Dermis blood vessel endothelial cell (primary cell): Measurements from ENCODE around the gene MRPL27. TPM values are rescaled to one million over a fixed set of nuclear protein-coding genes. Genes with fewer than 3 reads are reported as not detected.

Experiments used
- DNase-seq: peaks from one replicate; pipeline ENCODE4 v3.0.0; 2010
- total RNA-seq: library from RNA; depleted of rRNA; stranded (reverse); fragments of >200 nt; gene quantifications from 2 replicates; pipeline ENCODE4 v1.2.3, GENCODE V29; 2014

The MRPL27 gene
- total RNA-seq, 1 donor from 2014 or later, result 70.3 TPM

DNA sequence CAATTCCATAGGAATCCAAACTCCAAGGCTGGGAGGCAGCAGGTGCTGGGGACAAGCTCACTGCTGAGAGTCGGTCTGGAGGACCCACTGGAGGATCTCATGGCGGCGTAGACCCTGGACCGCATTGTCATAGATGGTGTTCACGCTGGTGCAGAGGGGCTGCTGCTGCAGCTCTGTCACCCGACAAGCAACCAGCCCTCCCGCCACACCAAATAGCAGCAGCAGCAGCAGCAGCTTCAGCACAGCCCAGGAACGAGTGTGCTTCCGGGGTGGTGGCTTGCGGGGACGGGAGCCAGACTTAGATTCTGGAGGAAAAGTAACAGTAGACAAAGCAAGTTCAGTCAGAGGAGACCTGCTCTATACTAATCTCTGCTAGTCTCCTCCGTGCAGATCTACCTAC lies 9.9 kb upstream of the MRPL27 start:
- no peak for DNase-seq

DNA sequence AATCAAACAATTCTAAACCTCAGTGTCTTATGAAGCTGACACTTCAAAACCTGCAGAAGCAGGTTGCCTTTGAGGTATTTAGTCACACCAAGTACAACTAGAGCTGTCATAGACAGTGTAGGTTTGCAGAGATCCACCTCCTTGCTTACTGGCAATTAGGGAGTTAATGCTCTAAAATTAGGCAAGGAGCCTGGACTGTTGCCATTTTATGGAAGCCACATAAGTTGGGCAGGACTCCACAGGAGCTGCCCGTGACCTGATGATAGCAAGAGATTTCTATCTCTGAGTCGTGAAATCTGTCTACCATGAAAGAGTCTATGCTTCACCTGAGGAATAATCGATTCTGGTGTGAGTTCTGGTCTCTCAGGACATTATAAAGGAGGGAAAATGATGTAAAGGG lies 8.9 kb upstream of the MRPL27 start:
- DNase-seq, result no peak

DNA sequence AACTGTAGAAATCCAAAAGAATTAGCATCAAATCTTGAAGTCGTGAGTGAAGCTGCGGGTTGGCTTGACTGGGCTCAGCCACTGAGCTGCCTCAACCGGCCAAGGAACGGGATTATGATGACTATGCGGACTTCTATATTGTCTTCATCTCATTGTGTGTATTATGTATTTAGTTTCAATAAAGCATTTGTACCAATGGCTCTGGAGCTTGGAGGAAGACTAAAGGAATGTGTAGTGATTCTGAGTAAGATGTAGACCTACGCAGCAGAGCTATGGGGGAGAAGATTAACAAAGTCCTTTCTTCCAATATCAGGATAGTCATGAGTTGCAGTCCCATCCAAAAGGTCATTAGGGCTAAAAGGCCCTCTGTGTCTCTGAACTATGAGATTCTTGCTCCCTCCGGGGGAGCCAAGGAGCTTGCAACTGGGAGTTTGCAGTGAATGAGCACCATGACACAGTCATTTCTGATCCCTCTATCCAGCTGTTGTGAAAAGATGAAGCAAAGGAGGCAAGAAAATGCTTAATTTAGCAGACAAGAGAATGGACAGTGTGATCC lies 8.4 kb upstream of the MRPL27 start:
- DNase-seq, result no peak

DNA sequence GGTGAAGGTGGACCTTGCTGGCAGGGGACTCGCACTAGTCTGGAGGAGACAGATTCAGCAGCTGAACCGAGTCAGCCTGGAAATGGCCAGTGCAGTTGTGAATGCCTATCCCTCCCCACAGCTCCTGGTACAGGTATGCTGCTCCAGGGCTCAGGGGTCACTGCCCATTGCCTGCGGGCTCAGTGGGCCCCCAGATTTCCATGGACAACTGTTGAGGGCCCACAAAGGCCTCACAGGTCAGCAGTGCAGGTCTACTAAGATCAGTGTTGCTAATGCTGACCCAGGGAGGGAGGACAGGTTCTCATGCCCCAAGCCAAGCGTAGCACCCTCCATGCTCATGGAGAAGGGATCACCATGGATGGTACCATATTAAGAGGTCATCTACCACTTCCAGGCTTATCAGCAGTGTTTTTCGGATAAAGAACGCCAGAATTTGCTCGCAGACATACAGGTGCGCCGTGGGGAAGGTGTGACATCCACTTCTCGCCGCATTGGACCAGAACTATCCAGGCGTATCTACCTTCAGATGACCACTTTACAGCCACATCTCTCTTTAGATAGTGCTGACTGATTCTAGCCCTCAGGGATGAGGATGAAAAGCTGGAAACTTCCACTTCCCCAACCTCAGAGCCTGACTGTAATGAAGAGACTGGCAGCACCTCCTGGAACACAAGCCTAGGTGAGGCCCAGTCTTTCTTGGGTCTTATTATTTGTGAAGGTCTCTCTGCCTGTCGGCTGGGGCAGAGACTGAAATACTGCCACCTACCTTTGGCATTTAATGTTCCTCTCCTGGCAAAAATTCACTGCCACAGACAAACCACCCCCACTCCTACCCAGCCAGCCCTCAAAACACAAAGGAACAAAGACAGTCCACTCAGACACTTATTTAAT lies 7.6 kb upstream of the MRPL27 start:
- no peak for DNase-seq

DNA sequence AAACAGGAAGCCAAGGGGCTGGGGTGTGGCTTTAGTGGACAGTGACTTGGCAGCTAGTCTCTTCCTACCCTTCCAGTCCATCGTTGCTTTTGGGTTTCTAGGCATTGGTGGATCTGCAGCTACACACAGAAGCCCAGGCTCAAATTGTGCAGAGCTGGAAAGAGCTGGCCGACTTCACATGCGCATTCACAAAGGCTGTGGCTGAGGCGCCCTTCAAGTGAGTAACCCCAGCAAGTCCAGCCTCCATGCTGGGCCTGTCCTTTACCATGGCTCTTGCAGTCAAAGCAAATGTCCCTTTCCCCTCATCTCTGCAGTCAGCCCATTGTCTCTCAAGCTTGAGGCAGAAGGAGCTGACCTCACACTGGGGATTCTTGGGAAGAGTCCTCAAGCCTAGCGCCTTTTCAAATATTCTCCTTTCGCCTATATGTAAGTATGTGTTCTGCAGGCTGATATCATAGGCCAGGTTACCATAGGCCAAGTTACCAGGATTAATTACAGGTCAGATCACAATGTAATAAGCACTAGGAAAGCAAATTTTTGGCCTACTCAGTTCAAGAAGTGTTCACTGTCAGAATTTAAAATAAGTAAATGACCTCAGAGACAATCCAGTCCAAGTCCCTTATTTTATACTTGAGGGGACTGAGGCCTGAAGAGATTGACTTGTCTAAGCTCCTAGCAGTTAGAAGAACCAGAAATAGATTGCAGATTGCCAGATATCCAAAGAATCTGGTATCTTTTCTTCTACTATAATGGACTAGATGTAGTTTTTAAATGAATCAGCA lies 6.6 kb upstream of the MRPL27 start:
- DNase-seq, result no peak

DNA sequence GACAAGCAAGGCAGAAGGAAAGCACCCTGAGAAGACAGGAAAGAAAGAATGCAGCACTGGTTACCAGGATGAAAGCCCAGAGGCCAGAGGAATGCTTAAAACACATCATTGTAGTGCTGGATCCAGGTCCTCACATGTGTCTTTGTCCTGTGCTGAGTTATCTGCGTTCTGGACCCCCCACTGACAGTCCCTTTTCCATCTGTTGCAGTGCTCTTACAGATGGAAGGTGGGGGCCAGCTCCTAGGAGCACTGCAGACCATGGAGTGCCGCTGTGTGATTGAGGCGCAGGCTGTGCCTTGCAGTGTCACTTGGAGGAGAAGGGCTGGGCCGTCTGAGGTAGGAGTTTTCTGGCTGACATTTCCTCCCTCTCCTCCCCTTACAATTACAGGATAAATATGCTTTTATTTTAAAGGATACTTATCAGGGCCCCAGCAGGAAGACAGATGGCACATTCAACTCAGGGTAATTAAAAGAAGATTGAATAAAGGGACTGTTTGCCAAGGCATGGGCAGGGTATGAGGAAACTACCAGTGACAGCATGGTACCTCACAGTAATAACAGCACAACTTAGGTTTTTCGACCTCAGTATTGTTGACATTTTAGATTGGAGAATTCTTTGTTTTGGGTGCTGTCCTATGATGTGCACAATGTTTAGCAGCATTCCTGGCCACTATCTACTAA lies 3.0 kb upstream of the MRPL27 start:
- DNase-seq, result no peak

- no peak for DNase-seq
These were observed 721 bp upstream of the MRPL27 start for GRCh38 chr17:50373705-50374104.

DNA sequence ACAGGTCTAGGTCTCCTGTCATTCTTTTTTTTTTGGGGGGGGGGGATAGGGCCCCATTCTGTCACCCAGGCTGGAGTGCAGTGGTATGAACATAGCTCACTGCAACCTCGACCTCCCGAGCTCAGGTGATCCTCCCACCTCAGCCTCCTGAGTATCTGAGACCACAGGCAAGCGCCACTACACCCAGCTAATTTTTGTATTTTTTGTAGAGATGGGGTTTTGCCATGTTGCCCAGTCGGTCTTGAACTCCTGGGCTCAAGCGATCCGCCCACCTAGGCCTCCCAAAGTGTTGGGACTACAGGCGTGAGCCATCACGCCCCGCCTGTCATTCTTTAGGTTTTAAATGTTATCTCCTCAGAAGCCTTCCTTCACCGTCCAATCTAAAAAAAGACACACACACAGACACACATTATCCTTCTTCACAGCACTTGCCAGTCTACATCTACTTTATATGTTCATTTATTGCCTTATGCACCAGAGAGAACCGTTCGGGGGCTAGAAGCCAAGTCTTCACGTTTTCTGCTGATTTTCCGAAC lies 694 bp downstream of the MRPL27 start:
- DNase-seq, result no peak

DNA sequence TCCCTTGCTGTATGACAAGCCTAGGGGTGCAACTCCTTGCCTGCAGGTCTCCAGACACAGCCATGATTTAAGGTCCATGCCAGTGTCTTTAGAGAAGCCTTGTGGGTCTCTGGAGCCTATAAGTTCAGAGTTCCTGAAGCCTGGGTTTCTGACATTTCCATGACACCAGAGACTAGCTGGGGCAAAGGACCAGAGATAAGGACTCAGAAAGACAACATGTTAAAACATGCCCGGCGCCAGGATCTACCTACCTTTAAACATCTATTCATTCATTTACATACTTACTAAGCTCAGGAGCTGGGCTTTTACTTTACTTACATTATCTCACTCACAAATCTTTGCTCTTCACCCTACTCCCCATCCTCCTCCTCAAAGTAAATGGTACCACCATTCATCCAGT lies 1.5 kb downstream of the MRPL27 start:
- no peak for DNase-seq

GRCh38 chr17:50370052-50370451 lies 2.9 kb downstream of the MRPL27 start:
- DNase-seq, result no peak

DNA sequence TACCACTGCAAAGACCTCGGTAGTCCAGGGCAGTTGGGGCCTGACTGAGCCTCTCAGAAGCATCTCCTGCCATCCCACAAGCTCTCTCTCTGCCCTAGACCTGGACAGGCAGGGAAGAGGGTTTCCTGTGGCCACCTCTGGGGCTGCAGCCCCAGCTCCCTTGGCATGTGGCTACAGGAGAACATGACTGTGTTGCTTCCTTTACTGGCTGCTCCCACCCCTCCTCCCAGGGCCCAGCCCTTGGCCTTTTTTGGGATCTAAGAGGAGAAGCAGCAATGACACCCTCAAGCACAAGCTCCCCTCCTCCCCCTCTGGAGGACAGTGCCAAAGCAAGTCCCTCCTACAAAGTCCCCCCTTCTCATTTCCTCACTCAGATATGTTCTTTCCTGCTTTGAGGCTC lies 5.6 kb downstream of the MRPL27 start:
- DNase-seq, result no peak

GRCh38 chr17:50365649-50366393 lies 7.2 kb downstream of the MRPL27 start:
- no peak for DNase-seq

DNA sequence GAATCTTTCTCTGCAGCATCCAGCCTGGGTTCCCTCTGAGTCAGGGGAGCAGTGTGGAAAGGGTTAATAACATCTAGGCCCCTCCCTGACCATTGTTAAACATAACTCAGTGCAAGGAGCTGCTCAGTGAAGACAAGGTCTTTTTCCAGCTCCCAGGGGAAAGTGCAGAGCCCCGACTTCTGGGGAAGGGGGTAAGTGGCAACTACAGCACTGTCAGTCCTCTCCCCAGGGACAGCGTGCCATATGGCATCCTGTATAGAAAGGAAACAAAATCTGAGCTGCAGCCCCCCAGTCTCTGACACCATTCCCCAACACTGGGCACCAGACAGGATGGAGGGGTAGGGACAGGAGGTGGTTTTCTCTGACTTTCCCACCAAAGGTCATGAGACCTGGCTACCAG lies 7.8 kb downstream of the MRPL27 start:
- DNase-seq, result no peak

- no peak for DNase-seq
These were observed 8.3 kb downstream of the MRPL27 start for GRCh38 chr17:50364715-50365114.

GRCh38 chr17:50364061-50364458 lies 8.9 kb downstream of the MRPL27 start:
- no peak for DNase-seq

GRCh38 chr17:50363217-50364060 lies 9.5 kb downstream of the MRPL27 start:
- peak; percentile 57 for DNase-seq

DNA sequence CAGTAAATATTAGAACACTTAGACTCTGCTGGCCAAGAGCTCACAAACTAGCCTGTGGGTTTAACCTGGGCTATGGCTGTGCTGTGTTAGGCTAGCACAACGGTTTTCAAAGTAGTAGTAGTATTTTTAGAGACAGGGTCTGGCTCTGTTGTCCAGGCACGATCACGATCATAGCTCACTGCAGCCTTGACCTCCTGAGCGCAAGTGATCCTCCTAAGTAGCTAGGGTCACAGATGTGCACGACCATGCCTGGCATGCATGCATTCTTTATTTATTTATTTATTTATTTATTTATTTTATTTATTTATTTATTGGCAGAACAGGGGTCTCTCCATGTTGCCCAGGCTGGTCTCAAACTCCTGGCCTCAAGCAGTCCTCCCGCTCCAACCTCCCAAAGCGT lies 10.3 kb downstream of the MRPL27 start:
- no peak for DNase-seq

DNA sequence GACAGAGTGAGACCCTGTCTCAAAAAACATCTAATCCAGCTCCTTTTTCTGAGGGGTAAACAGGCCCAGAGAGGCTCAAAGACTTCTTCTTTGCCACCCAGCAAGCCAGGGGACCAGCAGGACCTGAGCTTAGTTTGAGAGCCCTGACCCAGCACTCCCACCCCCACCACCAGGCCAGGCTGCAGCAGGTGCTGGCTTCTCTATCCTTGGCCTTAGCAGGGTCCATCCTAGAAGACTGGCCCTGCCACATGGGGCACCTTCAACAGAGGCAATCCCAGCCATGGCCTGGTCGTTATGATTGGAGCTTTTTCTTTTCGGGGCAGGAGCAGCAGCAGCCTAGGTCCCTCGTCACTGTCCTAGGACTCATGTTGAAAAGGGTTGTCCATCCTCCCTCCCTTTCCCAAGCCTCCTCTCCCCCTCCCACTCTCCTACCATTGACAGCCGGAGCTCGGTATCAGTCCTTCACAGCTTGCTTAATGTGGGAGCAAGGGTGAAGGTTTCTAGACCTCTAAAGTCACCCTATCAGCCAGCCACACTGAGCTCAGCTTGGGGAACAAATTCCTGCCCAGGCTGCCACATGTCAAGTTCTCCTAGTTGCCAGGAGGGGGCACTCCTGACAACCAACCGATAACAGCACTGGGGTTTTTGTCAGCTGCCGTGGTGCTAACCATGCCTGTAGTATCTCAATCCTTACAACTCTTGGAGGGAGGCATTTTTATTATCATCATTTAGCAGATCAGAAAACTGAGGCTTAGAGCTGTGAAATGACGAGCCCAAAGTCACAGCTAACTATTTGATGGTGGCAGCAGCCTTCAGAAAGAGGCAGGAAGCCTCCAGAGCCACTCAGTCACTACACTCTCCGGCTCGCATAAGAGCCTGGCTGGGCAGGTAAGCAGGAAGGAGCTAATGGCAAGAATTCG lies 11.2 kb downstream of the MRPL27 start:
- DNase-seq, result peak; percentile 84

DNA sequence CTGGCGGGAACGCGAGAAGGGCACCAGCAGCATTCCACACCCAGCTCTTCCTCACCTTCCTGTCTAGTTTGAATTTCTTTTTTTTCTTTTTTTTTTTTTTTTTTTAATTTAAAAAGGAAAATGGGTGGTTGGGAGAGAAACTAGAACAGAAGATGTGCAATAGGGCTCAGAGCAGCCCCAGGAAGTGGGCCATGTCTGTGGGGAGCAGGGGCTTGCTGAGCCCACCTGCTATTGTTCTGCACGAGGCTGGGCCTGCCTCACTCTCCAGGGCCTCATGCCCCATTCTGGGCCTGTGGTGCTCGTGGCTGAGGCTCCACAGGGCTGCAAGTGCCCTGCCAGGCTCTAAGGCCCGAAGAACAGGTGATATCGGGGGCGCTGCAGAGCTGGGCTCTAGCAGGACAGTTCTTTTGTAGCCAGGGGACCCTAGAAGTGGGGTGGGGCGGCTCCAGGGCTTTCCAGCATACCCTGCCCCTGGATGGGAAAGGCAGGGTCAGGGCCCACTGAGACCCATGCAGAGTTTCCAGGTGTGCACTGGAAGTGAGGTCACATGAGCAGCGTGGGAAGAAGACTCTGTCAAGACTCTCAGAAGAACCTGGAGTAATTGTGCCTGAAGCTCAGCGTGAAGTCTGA lies 12.4 kb downstream of the MRPL27 start:
- DNase-seq, result no peak
